Lung microvascular endothelial cell (primary cell): ENCODE results near the gene PARP14. TPM values are rescaled to one million over a fixed set of nuclear protein-coding genes. Genes with fewer than 3 reads are reported as not detected.
A peak's percentile ranks its signal among the peaks of the same experiment; 100 is the strongest.

ENCODE experiments used
- DNase-seq, 2 donors: peaks; one replicate each; pipeline versions ENCODE4 v3.0.0 to v3.0.0-alpha.2; 2010; ENCODE audit warnings: low read depth in 2 of 2
- total RNA-seq: library from RNA; depleted of rRNA; stranded (reverse); fragments of >200 nt; gene quantifications from 2 replicates; pipeline ENCODE4 v1.2.1, GENCODE V29; 2014

The PARP14 gene
- total RNA-seq, 1 donor from 2014 or later, result 56.7 TPM

- DNase-seq, result no peak
These were observed 90.0 kb downstream of the PARP14 start for GRCh38 chr3:122770521-122771202.

- DNase-seq, result no peak
These were observed 92.2 kb downstream of the PARP14 start for GRCh38 chr3:122772827-122773226.

- no peak for DNase-seq
These were observed 93.4 kb downstream of the PARP14 start for GRCh38 chr3:122773944-122774509.

GRCh38 chr3:122774564-122774963, 93.9 kb downstream of the PARP14 start:
- DNase-seq, result peak in 1 of 2 donors; percentile 21

- no peak for DNase-seq
These were observed 96.2 kb downstream of the PARP14 start for GRCh38 chr3:122776675-122777468.

GRCh38 chr3:122777563-122777962, 96.9 kb downstream of the PARP14 start:
- no peak for DNase-seq

Other genes starting within 250 kb of the PARP14 start
- 19.8 and 20.6 TPM in 2 replicates for gene KPNA1, start 165.9 kb upstream of the PARP14 start, total RNA-seq
- 12.2 and 12.3 TPM in 2 replicates for gene PARP9, start 116.5 kb upstream of the PARP14 start, total RNA-seq
- 14.7 and 15.0 TPM in 2 replicates for gene DTX3L, start 116.5 kb upstream of the PARP14 start, total RNA-seq
- gene PARP15, start 103.2 kb upstream of the PARP14 start, total RNA-seq, result 0.40 and 0.44 TPM in 2 replicates
- gene HSPBAP1, start 113.0 kb downstream of the PARP14 start, total RNA-seq, result 5.9 and 12.5 TPM in 2 replicates
- gene SLC49A4, start 114.2 kb downstream of the PARP14 start, total RNA-seq, result 10.9 TPM in 2 replicates